Measurements from ENCODE around the gene MAML2. TPM values are rescaled to one million over a fixed set of nuclear protein-coding genes. Genes with fewer than 3 reads are reported as not detected.
A peak's percentile ranks its signal among the peaks of the same experiment; 100 is the strongest.

MAML2 gene
- total and polyA plus RNA-seq, 9 of the 15 experiments (the other 6 are each of a cell fraction or from before 2014, with no cell fraction given): 0.79 to 6.8 (median 4.8) TPM

- TF ChIP-seq HOMEZ (CRISPR knock-in tag; IDR thresholded peaks at IDR 0.05) (no peak), POLR2H (tag; IDR thresholded peaks at IDR 0.05; ENCODE audit: low read depth) (no peak), RNF2 (IDR thresholded peaks at IDR 0.05) (no peak), RAD21 (CRISPR knock-in tag; conservative IDR thresholded peaks at IDR 0.05 in 1 of 2, IDR thresholded peaks at IDR 0.05 in 1 of 2) (no peak), SNRNP70 (optimal IDR thresholded peaks at IDR 0.05; ENCODE audit: low read depth, low read length) (no peak), HDAC2 (IDR thresholded peaks at IDR 0.05) (no peak), ZBTB8A (IDR thresholded peaks at IDR 0.05; ENCODE audit: partially characterized antibody) (no peak), ZSCAN32 (CRISPR knock-in tag; IDR thresholded peaks at IDR 0.05) (no peak), TARDBP (IDR thresholded peaks at IDR 0.05) (no peak), ARID1B (IDR thresholded peaks at IDR 0.05) (0 out of 2 replicates have a peak, but pooled peaks have one; percentile 37), ZNF174 (CRISPR knock-in tag; IDR thresholded peaks at IDR 0.05) (no peak), ESRRA (IDR thresholded peaks at IDR 0.05; ENCODE audit: borderline replicate concordance, low read depth) (no peak), C11orf30 (IDR thresholded peaks at IDR 0.05; ENCODE audit: low read depth) (0 out of 2 replicates have a peak, but pooled peaks have one; percentile 11), PYGO2 (tag; IDR thresholded peaks at IDR 0.05) (no peak), NCOA2 (IDR thresholded peaks at IDR 0.05; ENCODE audit: partially characterized antibody in 2 of 2) (no peak), PHTF2 (CRISPR knock-in tag; IDR thresholded peaks at IDR 0.05) (no peak), XRCC3 (IDR thresholded peaks at IDR 0.05) (no peak), POLR2A (conservative IDR thresholded peaks at IDR 0.05) (no peak), SIX5 (IDR thresholded peaks at IDR 0.05; ENCODE audit: borderline replicate concordance in 1 of 2, insufficient read depth in 1 of 2, low read depth in 1 of 2, low read length in 2 of 2) (no peak), NR2C2 (CRISPR knock-in tag; IDR thresholded peaks at IDR 0.05) (no peak), NR2C2 (tag; IDR thresholded peaks at IDR 0.05) (no peak), ZFP1 (CRISPR knock-in tag; IDR thresholded peaks at IDR 0.05) (no peak), DPF2 (IDR thresholded peaks at IDR 0.05) (0 out of 2 replicates have a peak, but pooled peaks have one; percentile 20), TCF3 (CRISPR knock-in tag; IDR thresholded peaks at IDR 0.05) (peak; percentile 61), ZNF507 (tag; conservative IDR thresholded peaks at IDR 0.05) (no peak)
- TF ChIP-seq, protein P1, sequence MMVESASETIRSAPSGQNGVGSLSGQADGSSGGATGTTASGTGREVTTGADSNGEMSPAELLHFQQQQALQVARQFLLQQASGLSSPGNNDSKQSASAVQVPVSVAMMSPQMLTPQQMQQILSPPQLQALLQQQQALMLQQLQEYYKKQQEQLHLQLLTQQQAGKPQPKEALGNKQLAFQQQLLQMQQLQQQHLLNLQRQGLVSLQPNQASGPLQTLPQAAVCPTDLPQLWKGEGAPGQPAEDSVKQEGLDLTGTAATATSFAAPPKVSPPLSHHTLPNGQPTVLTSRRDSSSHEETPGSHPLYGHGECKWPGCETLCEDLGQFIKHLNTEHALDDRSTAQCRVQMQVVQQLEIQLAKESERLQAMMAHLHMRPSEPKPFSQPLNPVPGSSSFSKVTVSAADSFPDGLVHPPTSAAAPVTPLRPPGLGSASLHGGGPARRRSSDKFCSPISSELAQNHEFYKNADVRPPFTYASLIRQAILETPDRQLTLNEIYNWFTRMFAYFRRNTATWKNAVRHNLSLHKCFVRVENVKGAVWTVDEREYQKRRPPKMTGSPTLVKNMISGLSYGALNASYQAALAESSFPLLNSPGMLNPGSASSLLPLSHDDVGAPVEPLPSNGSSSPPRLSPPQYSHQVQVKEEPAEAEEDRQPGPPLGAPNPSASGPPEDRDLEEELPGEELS (CRISPR knock-in tag; IDR thresholded peaks at IDR 0.05; ENCODE audit: borderline replicate concordance): no peak
- TF ChIP-seq, protein P2, sequence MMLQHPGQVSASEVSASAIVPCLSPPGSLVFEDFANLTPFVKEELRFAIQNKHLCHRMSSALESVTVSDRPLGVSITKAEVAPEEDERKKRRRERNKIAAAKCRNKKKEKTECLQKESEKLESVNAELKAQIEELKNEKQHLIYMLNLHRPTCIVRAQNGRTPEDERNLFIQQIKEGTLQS (IDR thresholded peaks at IDR 0.05): no peak
- TF ChIP-seq, protein P2 (CRISPR knock-in tag; conservative IDR thresholded peaks at IDR 0.05): no peak
Measured at GRCh38 chr11:96275801-96276594, 67.0 kb downstream of the MAML2 start (continued).

Data from K562 (cell line).